Measurements from ENCODE around the gene CCSER1. TPM values are rescaled to one million over a fixed set of nuclear protein-coding genes. Genes with fewer than 3 reads are reported as not detected.

The CCSER1 gene
- total and polyA plus RNA-seq, 10 donors: 1.3 to 30.4 (median 20.4) TPM

DNA sequence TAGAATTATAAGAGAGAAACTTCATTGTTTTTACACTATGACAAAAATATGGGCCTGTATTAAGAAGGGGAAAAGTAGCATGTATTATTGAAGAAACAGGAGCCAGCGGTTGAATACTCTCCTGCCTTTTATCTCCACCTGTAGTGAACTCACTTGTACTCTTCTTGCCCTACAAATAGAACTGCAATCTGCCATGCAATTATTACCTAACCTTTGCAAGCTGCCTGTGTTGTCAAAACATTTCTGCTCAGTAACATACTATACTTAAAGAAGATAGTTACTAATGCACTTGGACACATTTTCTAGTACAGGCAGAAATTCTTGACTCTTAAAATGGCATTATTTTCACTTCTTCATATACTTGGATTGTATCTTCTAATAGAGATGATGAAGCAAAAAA lies 1358.2 kb downstream of the CCSER1 start:
- 64 to 83% (median 76%) methylated on average over 1 of the region's 1 CpG for WGBS, 5 donors
- TF ChIP-seq, protein P1, sequence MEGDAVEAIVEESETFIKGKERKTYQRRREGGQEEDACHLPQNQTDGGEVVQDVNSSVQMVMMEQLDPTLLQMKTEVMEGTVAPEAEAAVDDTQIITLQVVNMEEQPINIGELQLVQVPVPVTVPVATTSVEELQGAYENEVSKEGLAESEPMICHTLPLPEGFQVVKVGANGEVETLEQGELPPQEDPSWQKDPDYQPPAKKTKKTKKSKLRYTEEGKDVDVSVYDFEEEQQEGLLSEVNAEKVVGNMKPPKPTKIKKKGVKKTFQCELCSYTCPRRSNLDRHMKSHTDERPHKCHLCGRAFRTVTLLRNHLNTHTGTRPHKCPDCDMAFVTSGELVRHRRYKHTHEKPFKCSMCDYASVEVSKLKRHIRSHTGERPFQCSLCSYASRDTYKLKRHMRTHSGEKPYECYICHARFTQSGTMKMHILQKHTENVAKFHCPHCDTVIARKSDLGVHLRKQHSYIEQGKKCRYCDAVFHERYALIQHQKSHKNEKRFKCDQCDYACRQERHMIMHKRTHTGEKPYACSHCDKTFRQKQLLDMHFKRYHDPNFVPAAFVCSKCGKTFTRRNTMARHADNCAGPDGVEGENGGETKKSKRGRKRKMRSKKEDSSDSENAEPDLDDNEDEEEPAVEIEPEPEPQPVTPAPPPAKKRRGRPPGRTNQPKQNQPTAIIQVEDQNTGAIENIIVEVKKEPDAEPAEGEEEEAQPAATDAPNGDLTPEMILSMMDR (IDR thresholded peaks at IDR 0.05 in 8 of 11, conservative IDR thresholded peaks at IDR 0.05 in 3 of 11): no peak
- TF ChIP-seq POLR2AphosphoS5 (IDR thresholded peaks at IDR 0.05) (no peak), POLR2A (IDR thresholded peaks at IDR 0.05) (no peak)
- no peak for DNase-seq
- Histone ChIP-seq H3K27ac (no peak overlapping the region), H3K4me3 (no peak overlapping the region), H3K27me3 (replicated peaks in 1 of 7) (no peaks in the 10 kb centered on the region), H3K36me3 (no peaks in the 10 kb centered on the region), H3K4me1 (no peaks in the 10 kb centered on the region), H3K9me3 (peaks cover 0 to 20% (median 7%) of the 10 kb centered on the region in 8 donors)
- intact Hi-C loops (cut with DNase I; ENCODE audit: low total_unique reads): no loop called here

DNA sequence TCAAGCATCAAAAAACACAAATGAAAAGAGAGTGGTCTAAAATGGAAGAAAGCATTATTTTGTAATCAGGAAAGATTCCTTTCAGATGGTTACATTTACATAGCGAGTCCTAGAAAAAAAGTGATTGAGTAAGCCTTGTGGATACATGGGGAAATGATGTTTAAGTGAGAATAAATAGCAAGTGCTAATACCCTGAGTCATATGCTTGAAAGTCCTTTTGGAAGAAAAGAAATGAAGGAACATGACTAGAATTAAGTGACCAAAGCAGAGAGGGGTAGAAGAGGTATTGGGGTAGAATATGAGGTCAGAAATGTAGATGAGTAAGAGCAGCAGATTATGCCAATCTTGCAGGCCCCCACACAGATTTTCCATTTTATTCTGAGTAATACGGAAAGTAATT lies 1361.8 kb downstream of the CCSER1 start:
- Histone ChIP-seq H3K27me3 (replicated peaks in 1 of 7) (no peaks in the 10 kb centered on the region), H3K27ac (no peak overlapping the region), H3K4me3 (no peak overlapping the region), H3K9me3 (peaks cover 0 to 12% (median 0%) of the 10 kb centered on the region in 8 donors), H3K36me3 (no peaks in the 10 kb centered on the region), H3K4me1 (no peaks in the 10 kb centered on the region)
- TF ChIP-seq POLR2AphosphoS5 (IDR thresholded peaks at IDR 0.05) (no peak), POLR2A (IDR thresholded peaks at IDR 0.05) (no peak)
- TF ChIP-seq, protein P1 (IDR thresholded peaks at IDR 0.05 in 8 of 11, conservative IDR thresholded peaks at IDR 0.05 in 3 of 11): no peak
- 88 to 97% (median 88%) methylated on average over 2 of the region's 2 CpGs for WGBS, 5 donors
- DNase-seq: no peak
- intact Hi-C loops (cut with DNase I; ENCODE audit: low total_unique reads): no loop called here

DNA sequence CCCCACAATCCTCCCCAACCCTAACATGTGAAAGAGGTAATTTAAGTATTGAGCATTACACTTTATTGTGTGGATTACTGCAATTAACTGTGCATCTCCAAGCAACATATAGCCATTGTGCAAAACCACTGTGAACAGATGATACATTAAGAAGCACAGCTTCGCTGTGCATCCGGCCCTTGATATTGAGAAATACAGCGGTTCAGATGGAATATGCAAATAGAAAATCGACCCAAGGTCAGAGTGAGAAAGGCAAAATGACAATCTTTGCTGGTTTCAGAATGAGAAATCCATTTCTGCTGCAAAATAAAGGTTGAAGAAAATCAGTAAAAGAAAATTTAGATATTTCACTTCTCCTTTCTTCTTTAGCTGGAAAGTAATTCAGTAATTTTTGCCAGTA lies 1370.7 kb downstream of the CCSER1 start:
- TF ChIP-seq POLR2AphosphoS5 (IDR thresholded peaks at IDR 0.05) (no peak), POLR2A (IDR thresholded peaks at IDR 0.05) (no peak)
- TF ChIP-seq, protein P1 (IDR thresholded peaks at IDR 0.05 in 8 of 11, conservative IDR thresholded peaks at IDR 0.05 in 3 of 11): no peak
- H3K9me3 ChIP-seq: peaks cover 0 to 8% (median 0%) of the 10 kb centered on the region in 8 donors
- no peak overlapping the region for H3K4me3 ChIP-seq
- H3K27me3 ChIP-seq (replicated peaks in 1 of 7): no peaks in the 10 kb centered on the region
- no peaks in the 10 kb centered on the region for H3K36me3 ChIP-seq
- DNase-seq: no peak
- H3K4me1 ChIP-seq: no peaks in the 10 kb centered on the region
- no peak overlapping the region for H3K27ac ChIP-seq
- intact Hi-C loops (cut with DNase I; ENCODE audit: low total_unique reads): no loop called here
- 72 to 89% (median 75%) methylated on average over 4 of the region's 4 CpGs for WGBS, 5 donors

DNA sequence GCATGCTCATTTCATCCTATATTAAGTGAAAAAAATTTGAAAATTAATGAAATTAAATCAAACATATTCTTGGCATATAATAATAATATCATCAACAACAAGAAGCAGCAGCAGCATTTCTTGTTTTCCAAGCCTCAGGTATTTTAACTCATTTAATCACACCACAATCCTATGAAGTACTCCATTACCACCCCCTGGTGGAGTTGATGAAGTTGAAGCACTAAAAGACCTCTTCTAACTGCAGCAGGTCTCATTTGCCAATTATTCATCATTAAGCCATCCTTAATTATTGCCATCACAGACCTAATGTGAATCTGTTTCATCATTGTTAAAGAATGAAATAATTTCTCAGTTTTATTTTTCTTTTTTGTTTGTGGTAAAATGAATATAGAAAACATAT lies 1375.2 kb downstream of the CCSER1 start:
- Histone ChIP-seq H3K9me3 (peaks cover 0 to 14% (median 5%) of the 10 kb centered on the region in 8 donors), H3K27me3 (replicated peaks in 1 of 7) (no peaks in the 10 kb centered on the region), H3K4me1 (no peaks in the 10 kb centered on the region), H3K27ac (no peak overlapping the region), H3K36me3 (no peaks in the 10 kb centered on the region), H3K4me3 (no peak overlapping the region)
- no peak for DNase-seq
- intact Hi-C loops (cut with DNase I; ENCODE audit: low total_unique reads): no loop called here
- TF ChIP-seq POLR2A (IDR thresholded peaks at IDR 0.05): no peak
- TF ChIP-seq POLR2AphosphoS5 (IDR thresholded peaks at IDR 0.05): no peak

DNA sequence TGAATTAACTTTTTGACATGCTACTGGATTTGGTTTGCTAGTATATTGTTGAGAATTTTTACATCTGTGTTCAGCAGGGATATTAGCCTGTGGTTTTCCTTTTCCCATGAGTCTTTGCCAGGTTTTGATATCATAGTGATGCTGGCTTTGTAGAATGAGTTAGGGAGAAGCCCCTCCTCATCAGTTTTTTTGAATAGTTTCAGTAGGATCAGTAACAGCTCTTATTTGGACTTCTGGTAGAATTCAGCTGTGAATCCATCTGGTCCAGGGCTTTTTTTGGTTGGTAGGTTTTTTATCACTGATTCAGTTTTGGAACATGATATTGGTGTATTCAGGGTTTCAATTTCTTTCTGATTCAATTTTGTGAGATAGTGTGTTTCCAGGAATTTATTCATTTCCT lies 1386.1 kb downstream of the CCSER1 start:
- no peaks in the 10 kb centered on the region for H3K27me3 ChIP-seq (replicated peaks in 1 of 7)
- no peak for TF ChIP-seq POLR2AphosphoS5 (IDR thresholded peaks at IDR 0.05)
- no peak for TF ChIP-seq POLR2A (IDR thresholded peaks at IDR 0.05)
- TF ChIP-seq, protein P1 (IDR thresholded peaks at IDR 0.05 in 8 of 11, conservative IDR thresholded peaks at IDR 0.05 in 3 of 11): no peak
- H3K9me3 ChIP-seq: peaks cover 0 to 65% (median 32%) of the 10 kb centered on the region in 8 donors
- no peaks in the 10 kb centered on the region for H3K36me3 ChIP-seq
- intact Hi-C loops (cut with DNase I; ENCODE audit: low total_unique reads): no loop called here
- no peaks in the 10 kb centered on the region for H3K4me1 ChIP-seq
- DNase-seq: no peak
- H3K27ac ChIP-seq: no peak overlapping the region
- no peak overlapping the region for H3K4me3 ChIP-seq
